GM12878 (cell line): Measurements from ENCODE around the gene ENTPD6. TPM values are rescaled to one million over a fixed set of nuclear protein-coding genes. Genes with fewer than 3 reads are reported as not detected.

ENCODE experiments used
- ATAC-seq: fragments of 200-7000 bp; cut with Tn5 transposase; 3 replicates; pipeline ENCODE4 v1.9.1; 2020; ENCODE audit warnings: mild to moderate bottlenecking, moderate library complexity
- BruUV-seq: library from RNA; stranded (reverse); fragments of 400-500 nt; replicated peaks from 2 replicates; lab custom pipeline; 2021; lab: Mats Ljungman, UMichigan
- CTCF ChIA-PET: fragments of 300-600 bp; sonication (Branson Sonifier 250); formaldehyde crosslinking; extraction: SDS; loops from one replicate; lab custom pipeline; 2021; ENCODE audit warnings: inconsistent platforms; lab: Yijun Ruan, JAX
- POLR2A ChIA-PET: fragments of 350-600 bp; formaldehyde crosslinking; extraction: SDS; loops from one replicate; lab custom pipeline; 2021; ENCODE audit warnings: inconsistent platforms; lab: Charles Lee
- RAD21 ChIA-PET: fragments of 300-600 bp; sonication (Branson Sonifier 250); formaldehyde crosslinking; loops from one replicate; lab custom pipeline; 2023; ENCODE audit warnings: antibody characterized with exemption; ENCODE audit not compliant: unreplicated experiment; lab: Charles Lee
- SMC1A ChIA-PET: fragments of 300-600 bp; sonication (Branson Sonifier 250); formaldehyde crosslinking; loops from one replicate; lab custom pipeline; 2023; ENCODE audit not compliant: unreplicated experiment, uncharacterized antibody; lab: Charles Lee
- DNase-seq: peaks from one replicate; pipeline ENCODE4 v3.0.0-alpha.2; 2011; ENCODE audit warnings: low read depth, low spot score
- FAIRE-seq: peaks from 3 replicates; lab custom pipeline; 2011; peaks lifted over from hg19 to GRCh38; lab: Jason Lieb, UNC
- H2AFZ ChIP-seq: 2 replicates; pipeline ENCODE4 v1.6.0; 2011; ENCODE audit warnings: low read depth, low read length, control low read depth; ENCODE audit not compliant: control insufficient read depth
- H3K27ac ChIP-seq: 2 replicates; pipeline ENCODE4 v1.5.1; 2011; ENCODE audit warnings: control low read depth; ENCODE audit not compliant: control insufficient read depth, insufficient read depth
- H3K27me3 ChIP-seq, 2 experiments: replicated peaks in 1 of 2; 2 replicates each; pipeline versions ENCODE4 v1.6.0 to v1.6.1; 2011; ENCODE audit warnings: low read length in 1 of 2; ENCODE audit not compliant: control insufficient read depth in 2 of 2, insufficient read depth in 2 of 2
- H3K36me3 ChIP-seq, 2 experiments: 2 replicates each; pipeline ENCODE4 v1.5.1; 2011; ENCODE audit warnings: low read length in 1 of 2; ENCODE audit not compliant: control insufficient read depth in 2 of 2, insufficient read depth in 2 of 2
- H3K4me1 ChIP-seq: 2 replicates; pipeline ENCODE4 v1.6.1; 2011; ENCODE audit warnings: mild to moderate bottlenecking, low read length, moderate library complexity, mixed read lengths; ENCODE audit not compliant: control insufficient read depth, insufficient read depth
- H3K4me2 ChIP-seq: 2 replicates; pipeline ENCODE4 v1.6.0; 2011; ENCODE audit warnings: control low read depth; ENCODE audit not compliant: control insufficient read depth, insufficient read depth
- H3K4me3 ChIP-seq: fragments of 200-600 bp; sonication (generic); 2 replicates; pipeline ENCODE4 v1.5.1; 2016
- H3K79me2 ChIP-seq: 2 replicates; pipeline ENCODE4 v1.6.0; 2011; ENCODE audit warnings: low read length; ENCODE audit not compliant: control insufficient read depth, insufficient read depth
- H3K9ac ChIP-seq: 2 replicates; pipeline ENCODE4 v1.8.0; 2011; ENCODE audit warnings: low read length, control low read depth, mixed read lengths; ENCODE audit not compliant: control insufficient read depth, insufficient read depth
- H3K9me3 ChIP-seq: replicated peaks from 3 replicates; pipeline ENCODE4 v1.5.1; 2011; ENCODE audit warnings: mild to moderate bottlenecking, low read length; ENCODE audit not compliant: control insufficient read depth, insufficient read depth
- H4K20me1 ChIP-seq: 2 replicates; pipeline ENCODE4 v1.6.0; 2011; ENCODE audit not compliant: control insufficient read depth, insufficient read depth
- ATF2 ChIP-seq: IDR thresholded peaks from 2 replicates; pipeline ENCODE4 v1.6.1; 2012; ENCODE audit warnings: low read length, inconsistent platforms
- BRCA1 ChIP-seq: IDR thresholded peaks from 2 replicates; pipeline ENCODE4 v1.6.1; 2011; ENCODE audit warnings: low read depth, low read length, improper control_type of control experiment
- CHD1 ChIP-seq: IDR thresholded peaks from 2 replicates; pipeline ENCODE4 v1.6.1; 2012; ENCODE audit warnings: low read depth, low read length, improper control_type of control experiment
- CHD2 ChIP-seq: IDR thresholded peaks from 2 replicates; pipeline ENCODE4 v1.6.1; 2011; ENCODE audit warnings: low read depth, low read length, improper control_type of control experiment, borderline replicate concordance
- CHD4 ChIP-seq: fragments of 200-600 bp; sonication (generic); IDR thresholded peaks from 2 replicates; pipeline ENCODE4 v1.6.1; 2016; ENCODE audit warnings: mild to moderate bottlenecking
- DPF2 ChIP-seq: fragments of 450-650 bp; IDR thresholded peaks from 2 replicates; pipeline ENCODE4 v1.6.1; 2017; ENCODE audit warnings: mild to moderate bottlenecking
- EED ChIP-seq: sonication (generic); IDR thresholded peaks from 2 replicates; pipeline ENCODE4 v1.6.1; 2016; ENCODE audit warnings: antibody characterized with exemption, low read depth
- GATAD2B ChIP-seq: fragments of 450-650 bp; conservative IDR thresholded peaks from 2 replicates; pipeline ENCODE4 v1.6.1; 2017; ENCODE audit warnings: low read depth, mild to moderate bottlenecking, moderate library complexity
- KAT2A ChIP-seq: conservative IDR thresholded peaks from 2 replicates; pipeline ENCODE4 v1.6.1; 2011; ENCODE audit warnings: low read depth, low read length; ENCODE audit not compliant: control insufficient read depth
- MTA2 ChIP-seq: fragments of 450-650 bp; IDR thresholded peaks from 2 replicates; pipeline ENCODE4 v1.6.1; 2016; ENCODE audit warnings: low read depth, mild to moderate bottlenecking, moderate library complexity
- NFYA ChIP-seq: IDR thresholded peaks from 2 replicates; pipeline ENCODE4 v1.6.1; 2011; ENCODE audit warnings: low read depth, mild to moderate bottlenecking, low read length, improper control_type of control experiment, borderline replicate concordance
- NR2F1 ChIP-seq: fragments of 450-650 bp; conservative IDR thresholded peaks from 2 replicates; pipeline ENCODE4 v1.6.1; 2017; ENCODE audit warnings: mild to moderate bottlenecking
- RBBP5 ChIP-seq: fragments of 200-600 bp; sonication (generic); conservative IDR thresholded peaks from 2 replicates; pipeline ENCODE4 v1.6.1; 2016
- RFX5 ChIP-seq: IDR thresholded peaks from 2 replicates; pipeline ENCODE4 v1.6.1; 2011; ENCODE audit warnings: low read depth, low read length, improper control_type of control experiment
- SKIL ChIP-seq: fragments of 450-650 bp; IDR thresholded peaks from 2 replicates; pipeline ENCODE4 v1.6.1; 2017; ENCODE audit warnings: mild to moderate bottlenecking, low read depth, inconsistent platforms; ENCODE audit not compliant: poor library complexity, severe bottlenecking
- SREBF2 ChIP-seq: IDR thresholded peaks from 2 replicates; pipeline ENCODE4 v1.6.1; 2012; ENCODE audit warnings: mild to moderate bottlenecking, low read length
- YBX1 ChIP-seq: fragments of 450-650 bp; IDR thresholded peaks from 2 replicates; pipeline ENCODE4 v1.6.1; 2016; ENCODE audit warnings: antibody characterized with exemption
- ZBED1 ChIP-seq: IDR thresholded peaks from 2 replicates; pipeline ENCODE4 v1.6.1; 2016; ENCODE audit warnings: borderline replicate concordance
- ZNF24 ChIP-seq: fragments of 450-650 bp; IDR thresholded peaks from 2 replicates; pipeline ENCODE4 v1.6.1; 2017; ENCODE audit warnings: antibody characterized with exemption, mild to moderate bottlenecking
- ZNF384 ChIP-seq: IDR thresholded peaks from 2 replicates; pipeline ENCODE4 v1.6.1; 2012; ENCODE audit warnings: low read depth, mild to moderate bottlenecking, low read length, improper control_type of control experiment, borderline replicate concordance
- WGBS: methylation state at CpG from one replicate; pipeline ENCODE4 v1.1.6; 2016; ENCODE audit warnings: low lambda C conversion rate; ENCODE audit not compliant: insufficient replicate concordance, insufficient coverage; ENCODE audit errors: missing lambda C conversion rate; 5-methylcytosine and 5-hydroxymethylcytosine counted together
- in situ Hi-C: fragments of 300-500 bp; cut with MboI; formaldehyde crosslinking; loops from 9 replicates; pipeline ENCODE4 v1.14.3; 2018; ENCODE audit warnings: mixed read lengths
- intact Hi-C: fragments of 100-400 bp; cut with micrococcal nuclease; formaldehyde crosslinking; loops from one replicate; pipeline ENCODE4 v1.14.2; 2022; ENCODE audit not compliant: unreplicated experiment
- polyA plus RNA-seq, 11 experiments: library from polyadenylated mRNA; depleted of rRNA in 4 of 11; unstranded in 6 of 11; stranded (reverse) in 5 of 11; fragments of >200 nt; fragmentation: Nextera tagmentation in 4 of 11; fragmentation: Illumina TruSeq in 1 of 11; extraction: Ambion mirVana in 4 of 11; extraction: Trizol in 1 of 11; gene quantifications; 1 replicate in 1 of 11; 2 replicates in 10 of 11; pipeline versions ENCODE4 v1.2.1 to v1.2.3, GENCODE V29; 2011 to 2016; ENCODE audit warnings: inconsistent platforms in 2 of 11, missing spikeins in 2 of 11, low read depth in 1 of 11
- total RNA-seq, 4 experiments: library from RNA; depleted of rRNA in 3 of 4; stranded (reverse); fragments of >200 nt in 3 of 4; fragmentation: Illumina TruSeq in 1 of 4; extraction: Trizol in 1 of 4; gene quantifications; 2 replicates each; pipeline versions ENCODE4 v1.2.1 to v1.2.3, GENCODE V29; 2013 to 2021

ENTPD6 gene
- total and polyA plus RNA-seq, 10 of the 15 experiments (the other 5 are each of a cell fraction or from before 2014, with no cell fraction given) = 0.53 to 45.4 (median 31.1) TPM

- DNase-seq = no peak
- no peak for TF ChIP-seq GATAD2B
- TF ChIP-seq CHD1 = no peak
- no peak for TF ChIP-seq CHD2
- TF ChIP-seq RBBP5 = no peak
- no peak for TF ChIP-seq EED
- no peak for TF ChIP-seq ZNF24
- TF ChIP-seq SREBF2 = no peak
- no peak for TF ChIP-seq BRCA1
- TF ChIP-seq NR2F1 = no peak
- no peak for TF ChIP-seq SKIL
- no peak for TF ChIP-seq CHD4
- no peak for TF ChIP-seq ZNF384
- TF ChIP-seq DPF2 = no peak
- no peak for TF ChIP-seq MTA2
- TF ChIP-seq YBX1 = no peak
- TF ChIP-seq ATF2 = no peak
- no peak for TF ChIP-seq NFYA
- TF ChIP-seq ZBED1 = no peak
- TF ChIP-seq RFX5 = no peak
- TF ChIP-seq KAT2A = no peak
- peaks cover 15 to 23% of the 10 kb centered on the region in 2 experiments for H3K36me3 ChIP-seq
- ChIA-PET SMC1A (no interaction called here), CTCF (no interaction called here), RAD21 (no interaction called here), POLR2A (no interaction called here)
- in situ Hi-C loops (loop anchor here (25.0 kb wide), 1 partner anchor 1907 kb away; the partner anchor contains the start of genes GZF1 and NXT1), intact Hi-C loops (loop anchor here (10.0 kb wide), 1 partner anchor 64 kb away; no protein-coding TSS in a partner anchor)
- H3K9ac ChIP-seq = no peak overlapping the region
- no peaks in the 10 kb centered on the region for H3K27me3 ChIP-seq
- WGBS = 88% methylated on average over 11 of the region's 11 CpGs
- no peak overlapping the region for H3K27ac ChIP-seq
- H3K9me3 ChIP-seq = no peaks in the 10 kb centered on the region
- no peak for FAIRE-seq
- no peak overlapping the region for H3K4me2 ChIP-seq
- no peak for ATAC-seq
- no peaks in the 10 kb centered on the region for H4K20me1 ChIP-seq
- no peak overlapping the region for H2AFZ ChIP-seq
- H3K4me3 ChIP-seq = no peak overlapping the region
- no TSS peak for BruUV-seq
- no peaks in the 10 kb centered on the region for H3K4me1 ChIP-seq
- no peaks in the 10 kb centered on the region for H3K79me2 ChIP-seq
These were observed 73.7 kb downstream of the ENTPD6 start for GRCh38 chr20:25269057-25269832.
